NCI-H82 (cell line): ENCODE measurements around the gene GPRIN1.
A peak's percentile ranks its signal among the peaks of the same experiment; 100 is the strongest.
"Not testable (repeated sequence)": the region's sequence is repeated elsewhere in the genome, so short reads cannot be mapped to it uniquely, and the experiment has no call there.

Experiments
- DNase-seq: peaks from one replicate; lab custom pipeline; 2025; lab: John Stamatoyannopoulos, UW

The GPRIN1 gene

DNA sequence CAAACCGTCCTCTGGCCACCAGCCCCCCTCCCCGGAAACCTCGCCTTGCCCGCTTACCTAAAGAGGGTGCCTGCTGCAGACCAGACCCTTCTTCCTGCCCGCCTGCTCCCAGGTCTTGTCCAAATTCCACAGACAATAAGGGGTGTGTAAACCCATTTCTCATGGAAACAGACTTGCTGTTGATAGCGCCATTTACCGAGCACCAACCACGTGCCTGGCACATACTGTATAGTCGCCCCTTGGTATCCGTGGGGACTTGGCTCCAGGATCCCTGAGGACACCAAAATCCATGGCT, 35.7 kb downstream of the GPRIN1 start:
- DNase-seq, result no peak

DNA sequence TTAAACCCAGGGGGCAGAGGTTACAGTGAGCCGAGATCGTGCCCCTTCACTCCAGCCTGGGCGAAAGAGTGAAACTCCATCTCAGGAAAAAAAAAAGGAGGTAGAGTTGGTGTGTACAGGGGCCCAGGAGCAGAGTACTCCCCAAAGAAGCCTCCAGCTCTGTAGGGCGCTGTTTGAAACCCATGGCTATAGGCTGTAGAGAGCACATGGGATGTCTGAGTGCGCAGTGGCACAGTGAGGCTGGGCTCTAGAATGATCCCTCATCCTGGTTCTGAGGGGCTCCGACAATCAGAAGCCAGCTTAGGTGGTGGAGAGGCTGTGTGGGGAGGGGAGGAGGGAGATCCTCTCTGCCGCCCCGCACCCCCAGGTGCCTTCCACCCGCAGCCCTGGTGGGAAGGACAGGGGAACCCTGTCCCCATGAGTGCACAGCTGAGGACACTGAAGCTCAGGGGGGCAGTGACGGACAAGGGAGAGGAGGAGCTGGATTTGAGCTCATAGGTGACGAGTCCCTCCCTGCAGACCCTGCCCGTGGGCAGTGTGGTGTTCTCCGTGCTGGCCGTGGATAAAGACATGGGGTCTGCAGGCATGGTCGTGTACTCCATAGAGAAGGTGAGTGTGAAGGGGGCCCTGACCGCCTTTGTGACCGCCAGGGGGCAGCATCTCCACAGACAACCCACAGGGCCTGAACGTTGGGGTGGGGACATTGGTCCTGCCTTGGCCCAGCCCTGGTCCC, 36.2 kb downstream of the GPRIN1 start:
- DNase-seq, result peak; percentile 78

DNA sequence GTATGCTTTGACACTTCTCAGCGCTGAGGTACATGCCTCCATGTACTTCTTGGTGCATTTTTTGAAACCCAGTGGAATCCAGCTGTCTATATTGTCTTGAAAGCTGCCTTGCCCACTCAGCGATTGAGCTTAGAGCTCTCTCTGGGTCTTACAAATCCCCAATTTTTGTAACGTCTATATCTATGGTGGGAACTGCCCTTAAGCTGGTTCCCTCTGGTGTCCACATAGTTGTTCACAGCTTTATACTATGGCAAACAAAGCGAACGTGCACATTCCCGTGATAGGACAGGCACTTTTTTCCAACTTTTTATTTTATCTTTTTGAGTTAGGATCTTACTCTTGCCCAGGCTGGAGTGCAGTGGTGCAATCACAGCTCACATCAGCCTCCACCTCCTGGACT, 39.9 kb downstream of the GPRIN1 start:
- no peak for DNase-seq

DNA sequence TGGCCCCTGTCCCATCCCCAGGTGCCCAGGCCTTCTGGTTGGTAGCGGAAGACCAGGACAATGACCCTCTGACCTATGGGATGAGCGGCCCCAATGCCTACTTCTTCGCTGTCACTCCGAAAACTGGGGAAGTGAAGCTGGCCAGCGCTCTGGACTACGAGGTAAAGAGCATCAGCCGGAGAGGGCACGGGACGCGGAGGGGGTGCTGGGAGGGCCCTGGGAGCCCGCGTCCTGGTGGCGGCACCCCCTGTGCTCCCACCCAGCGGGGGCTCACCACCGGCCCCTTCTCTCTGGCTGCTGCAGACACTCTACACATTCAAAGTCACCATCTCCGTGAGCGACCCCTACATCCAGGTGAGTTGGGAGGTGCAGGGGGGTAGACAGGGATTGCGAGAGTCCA, 41.3 kb downstream of the GPRIN1 start:
- no peak for DNase-seq

DNA sequence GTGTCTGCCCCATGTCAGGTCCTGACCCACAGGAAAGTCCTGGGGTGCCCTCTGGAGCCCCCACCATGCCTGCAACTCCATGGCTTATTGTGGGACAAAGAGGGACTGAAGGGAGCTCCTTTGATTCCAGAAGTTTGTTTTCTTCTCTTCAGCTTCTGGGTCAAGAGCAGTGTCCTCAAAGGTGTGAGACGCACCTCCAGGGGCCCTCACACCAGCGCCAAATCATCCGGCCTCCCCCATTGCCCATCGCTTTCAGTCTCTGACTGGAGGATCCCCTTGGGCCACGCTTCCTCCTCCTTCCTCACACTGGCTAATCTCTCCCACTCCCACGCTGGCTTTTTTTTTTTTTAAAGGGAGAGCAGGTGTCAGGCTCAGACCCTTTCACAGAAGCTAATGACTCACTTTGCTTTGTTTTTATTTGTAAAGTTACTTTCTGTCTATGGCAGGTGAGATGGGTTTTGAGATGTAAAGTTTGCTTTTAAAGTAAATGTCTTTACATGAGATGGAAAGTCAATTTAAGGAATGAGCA, 44.1 kb downstream of the GPRIN1 start:
- DNase-seq, result no peak

- no peak for DNase-seq
Observed at GRCh38 chr5:176564002-176564401, 46.0 kb downstream of the GPRIN1 start.

- no peak for DNase-seq
Observed at GRCh38 chr5:176562189-176562588, 47.8 kb downstream of the GPRIN1 start.

DNA sequence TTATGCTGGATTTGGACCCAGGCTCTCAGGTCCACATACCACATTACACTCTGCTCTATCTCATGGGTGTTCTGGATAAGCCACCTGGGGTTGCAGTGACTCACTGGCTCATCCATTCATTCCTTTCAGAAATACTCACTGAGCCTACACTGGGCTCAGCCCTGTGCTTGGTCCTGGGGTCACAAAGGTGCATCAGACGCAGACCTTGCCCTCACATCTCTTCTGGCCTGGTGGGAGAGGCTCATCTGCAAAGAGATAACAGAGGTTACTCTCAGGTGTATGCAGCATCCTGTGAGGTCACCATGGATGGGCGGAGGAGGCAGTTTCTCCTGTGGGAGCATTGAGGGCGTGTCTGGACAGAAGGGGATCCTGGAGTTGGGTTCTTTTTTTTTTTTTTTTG, 48.7 kb downstream of the GPRIN1 start:
- DNase-seq, result no peak

DNA sequence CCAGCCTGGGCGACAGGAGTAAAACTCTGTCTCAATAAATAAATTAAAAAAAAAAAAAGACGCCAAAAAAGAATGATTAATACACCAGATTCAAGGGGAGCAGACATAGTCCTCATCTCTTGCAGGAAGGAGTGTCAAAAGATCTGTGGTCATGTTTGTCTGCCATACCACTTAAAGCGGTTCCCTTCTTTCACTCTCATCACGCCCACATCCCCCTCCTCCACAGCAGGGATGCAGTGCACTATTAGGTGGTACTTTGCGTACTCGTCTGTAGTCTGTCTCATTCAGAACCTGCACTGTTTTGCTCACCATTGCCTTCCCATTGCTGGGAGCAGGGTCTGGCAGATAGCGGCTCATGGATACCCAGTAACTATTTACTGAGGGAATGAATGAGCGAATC, 49.6 kb downstream of the GPRIN1 start:
- DNase-seq, result no peak

GRCh38 chr5:176559683-176560082, 50.3 kb downstream of the GPRIN1 start:
- peak; percentile 18 for DNase-seq

DNA sequence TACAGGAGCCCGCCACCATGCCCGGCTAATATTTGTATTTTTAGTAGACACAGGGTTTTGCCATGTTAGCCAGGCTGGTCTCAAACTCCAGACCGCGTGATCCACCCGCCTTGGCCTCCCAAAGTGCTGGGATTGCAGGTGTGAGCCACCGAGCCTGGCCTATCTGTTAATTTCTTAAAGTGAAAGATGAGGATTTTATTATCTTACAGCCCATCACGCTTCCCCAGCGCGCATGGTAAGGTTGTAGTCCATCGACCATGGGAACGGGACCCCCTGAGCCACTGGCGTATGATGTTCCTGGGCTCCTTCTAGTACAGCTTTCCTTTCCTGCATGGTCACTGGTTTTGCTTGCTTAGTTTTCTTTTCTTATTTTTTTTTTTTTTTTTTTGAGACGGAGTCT, 52.1 kb downstream of the GPRIN1 start:
- DNase-seq, result no peak

DNA sequence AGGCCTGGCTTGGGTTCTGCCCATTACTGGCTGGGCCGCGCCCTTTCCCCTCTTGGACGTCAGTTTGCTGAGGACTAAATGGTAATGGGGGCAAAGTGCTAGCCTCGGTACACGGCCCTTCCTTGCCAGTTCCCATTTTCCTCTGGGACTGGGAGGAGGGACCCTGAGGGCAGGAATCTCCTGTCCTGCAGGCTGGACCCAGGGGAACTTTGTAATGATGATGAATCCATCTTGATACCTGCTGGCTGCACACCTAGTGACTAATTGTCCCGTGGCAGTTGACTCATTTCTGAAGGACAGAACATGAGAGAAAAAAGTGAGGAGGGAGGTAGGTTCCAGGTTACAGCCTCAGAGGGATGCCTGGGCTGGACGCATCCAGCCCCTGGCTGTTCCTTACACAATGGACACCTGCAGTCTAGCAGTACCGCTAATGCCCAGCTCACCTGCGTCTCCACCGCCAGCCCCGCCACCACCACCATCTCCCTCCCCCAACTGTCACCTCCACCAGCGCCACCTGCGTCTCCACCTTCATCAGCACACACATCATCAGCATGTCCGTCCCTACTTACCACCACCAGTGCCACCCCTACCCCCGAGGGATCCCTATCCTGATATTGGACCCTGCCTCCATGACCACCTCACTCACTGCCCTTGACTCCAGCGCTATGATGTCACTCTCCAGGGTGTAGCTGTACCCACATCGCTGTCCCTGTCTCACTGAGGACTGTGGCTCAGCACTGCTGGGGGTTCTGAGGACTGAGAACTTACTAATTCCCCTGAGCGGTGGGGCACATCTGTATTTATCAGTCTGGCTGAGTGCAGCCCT, 56.5 kb downstream of the GPRIN1 start:
- peak; percentile 22 for DNase-seq

DNA sequence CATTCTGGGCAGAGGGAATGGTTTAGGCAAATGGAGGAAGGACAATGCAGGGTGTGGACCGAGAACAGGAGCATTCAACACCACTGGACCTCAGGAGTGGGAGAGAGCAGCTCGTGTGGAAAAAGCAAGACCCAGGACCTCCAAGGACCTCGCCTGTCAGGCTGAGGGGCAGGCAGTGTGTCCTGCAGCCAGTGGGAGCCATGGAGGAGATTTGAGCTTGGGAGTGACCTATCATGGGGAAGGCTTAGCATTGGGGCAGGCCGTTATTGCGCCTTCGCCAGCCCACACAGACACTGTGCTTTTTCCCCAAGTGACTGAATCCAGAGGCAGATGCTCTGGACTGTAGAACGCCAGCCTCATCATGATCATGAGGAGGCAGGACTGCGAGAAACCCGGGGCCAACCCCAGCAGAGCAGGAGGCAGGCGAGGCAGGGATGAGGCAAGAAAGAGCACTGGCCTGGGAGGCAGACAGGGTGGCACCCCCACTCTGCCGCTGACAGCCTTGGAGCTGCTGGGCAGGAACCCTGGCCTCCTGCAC, 57.6 kb downstream of the GPRIN1 start:
- no peak for DNase-seq

DNA sequence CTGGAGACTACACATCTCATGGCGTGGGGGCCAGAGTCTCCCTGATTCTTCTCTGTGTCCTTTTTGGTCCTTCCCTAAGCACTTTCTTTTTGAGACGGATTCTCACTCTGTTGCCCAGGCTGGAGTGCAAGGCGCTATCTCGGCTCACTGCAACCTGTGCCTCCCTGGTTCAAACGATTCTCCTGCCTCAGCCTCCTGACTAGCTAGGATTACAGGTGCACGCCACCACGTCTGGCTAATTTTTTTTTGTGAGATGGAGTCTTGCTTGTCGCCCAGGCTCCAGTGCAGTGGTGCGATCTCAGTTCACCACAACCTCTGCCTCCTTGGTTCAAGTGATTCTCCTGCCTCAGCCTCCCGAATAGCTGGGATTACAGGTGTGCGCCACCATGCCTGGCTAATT, 59.0 kb downstream of the GPRIN1 start:
- DNase-seq, result not testable (repeated sequence)

- DNase-seq, result no peak
Observed at GRCh38 chr5:176550275-176550831, 59.6 kb downstream of the GPRIN1 start.

- no peak for DNase-seq
Observed at GRCh38 chr5:176549871-176550270, 60.1 kb downstream of the GPRIN1 start.

DNA sequence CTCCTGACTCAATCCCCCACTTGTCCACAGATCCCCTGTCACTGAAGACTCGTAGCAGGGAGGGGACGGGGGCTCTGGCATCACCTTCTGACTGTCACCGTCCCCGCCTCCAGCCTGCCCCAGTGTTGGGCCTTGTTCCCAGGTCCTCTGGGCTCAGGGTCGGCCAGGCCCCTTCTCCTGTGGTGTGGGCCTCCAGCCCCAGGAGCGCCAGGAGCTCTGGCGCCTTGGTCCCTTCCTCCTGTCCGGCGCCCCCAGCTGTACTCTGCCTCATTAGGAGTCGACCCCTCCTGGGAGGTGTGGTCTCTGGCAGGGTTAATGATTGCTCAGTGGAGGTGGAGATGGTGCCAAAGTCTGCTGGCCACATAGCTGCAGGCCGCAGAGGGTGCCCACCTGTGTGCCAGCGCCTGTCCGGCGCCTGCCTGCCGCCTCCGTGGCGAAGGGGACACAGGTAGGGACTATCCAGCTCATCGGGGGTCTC, 61.0 kb downstream of the GPRIN1 start, which contains the start of gene CDHR2:
CDHR2 (plus strand) TSS at position 376 of the 478 bp plus-strand sequence. CDS start 16,011 bp downstream, outside the sequence.
- no peak for DNase-seq

DNA sequence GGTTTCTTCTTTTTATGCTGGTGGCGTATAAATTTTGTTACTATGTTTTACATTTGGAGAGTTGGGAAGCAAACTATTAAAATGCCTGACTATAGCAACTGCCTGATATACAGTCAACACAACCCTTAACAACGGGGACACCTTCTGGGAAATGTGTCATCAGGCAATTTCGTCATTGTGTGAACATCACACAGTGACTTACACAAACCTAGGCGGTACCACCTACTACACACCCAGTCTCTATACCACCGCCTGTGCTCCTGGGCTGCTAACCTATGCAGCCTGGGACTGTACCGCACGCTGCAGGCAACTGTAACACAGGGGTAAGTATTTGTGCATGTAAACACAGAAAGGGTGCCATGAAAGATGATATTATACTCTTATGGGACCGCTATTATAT, 62.2 kb downstream of the GPRIN1 start:
- no peak for DNase-seq
